ENCODE results near the gene ATL3. TPM values are rescaled to one million over a fixed set of nuclear protein-coding genes. Genes with fewer than 3 reads are reported as not detected.
"Not testable (repeated sequence)": the region's sequence is repeated elsewhere in the genome, so short reads cannot be mapped to it uniquely, and the experiment has no call there.

The ATL3 gene
- total RNA-seq, 1 experiment from 2014 or later, result 51.0 TPM

- no peaks in the 10 kb centered on the region for H3K9me2 ChIP-seq (replicated peaks; ENCODE audit: low read length)
- intact Hi-C loops (cut with micrococcal nuclease), result no loop called here
- H3F3A ChIP-seq (ENCODE audit: low read length, unreplicated experiment), result no peaks in the 10 kb centered on the region
- no peak overlapping the region for H2AFZ ChIP-seq (ENCODE audit: low read length)
- H3K4me2 ChIP-seq (ENCODE audit: low read length), result no peak overlapping the region
- no peaks in the 10 kb centered on the region for H3K27me3 ChIP-seq (ENCODE audit: low read length)
- peaks cover 4% of the 10 kb centered on the region; the same call in 1 of the 2 replicates for H3K4me1 ChIP-seq (ENCODE audit: insufficient read depth, low read length)
- no peaks in the 10 kb centered on the region for H3K9me3 ChIP-seq (ENCODE audit: low read length)
- ChIA-PET POLR2A (ENCODE audit: unreplicated experiment) (no interaction called here), CTCF (interaction anchor here (0.6 kb wide), 1 partner anchor 16 kb away, joined by 3 read pairs; no protein-coding TSS in a partner anchor)
- no peak overlapping the region for H3K4me3 ChIP-seq (ENCODE audit: low read length)
- peaks cover 73% of the 10 kb centered on the region for H3K79me2 ChIP-seq (ENCODE audit: low read length)
- TF ChIP-seq, protein P1, sequence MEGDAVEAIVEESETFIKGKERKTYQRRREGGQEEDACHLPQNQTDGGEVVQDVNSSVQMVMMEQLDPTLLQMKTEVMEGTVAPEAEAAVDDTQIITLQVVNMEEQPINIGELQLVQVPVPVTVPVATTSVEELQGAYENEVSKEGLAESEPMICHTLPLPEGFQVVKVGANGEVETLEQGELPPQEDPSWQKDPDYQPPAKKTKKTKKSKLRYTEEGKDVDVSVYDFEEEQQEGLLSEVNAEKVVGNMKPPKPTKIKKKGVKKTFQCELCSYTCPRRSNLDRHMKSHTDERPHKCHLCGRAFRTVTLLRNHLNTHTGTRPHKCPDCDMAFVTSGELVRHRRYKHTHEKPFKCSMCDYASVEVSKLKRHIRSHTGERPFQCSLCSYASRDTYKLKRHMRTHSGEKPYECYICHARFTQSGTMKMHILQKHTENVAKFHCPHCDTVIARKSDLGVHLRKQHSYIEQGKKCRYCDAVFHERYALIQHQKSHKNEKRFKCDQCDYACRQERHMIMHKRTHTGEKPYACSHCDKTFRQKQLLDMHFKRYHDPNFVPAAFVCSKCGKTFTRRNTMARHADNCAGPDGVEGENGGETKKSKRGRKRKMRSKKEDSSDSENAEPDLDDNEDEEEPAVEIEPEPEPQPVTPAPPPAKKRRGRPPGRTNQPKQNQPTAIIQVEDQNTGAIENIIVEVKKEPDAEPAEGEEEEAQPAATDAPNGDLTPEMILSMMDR (conservative IDR thresholded peaks at IDR 0.05; ENCODE audit: low read depth, low read length), result no peak
- H3K36me3 ChIP-seq (ENCODE audit: low read depth, low read length), result no peaks in the 10 kb centered on the region
- H4K20me1 ChIP-seq (ENCODE audit: low read length), result no peaks in the 10 kb centered on the region
- no peak overlapping the region for H3K27ac ChIP-seq (ENCODE audit: low read length)
- BruUV-seq (replicated peaks), result no TSS peak
- H3K9ac ChIP-seq (ENCODE audit: low read length), result no peak overlapping the region
- DNase-seq, result no peak
- no peak for ATAC-seq
Measured at GRCh38 chr11:63609536-63609935, 61.6 kb downstream of the ATL3 start.

DNA sequence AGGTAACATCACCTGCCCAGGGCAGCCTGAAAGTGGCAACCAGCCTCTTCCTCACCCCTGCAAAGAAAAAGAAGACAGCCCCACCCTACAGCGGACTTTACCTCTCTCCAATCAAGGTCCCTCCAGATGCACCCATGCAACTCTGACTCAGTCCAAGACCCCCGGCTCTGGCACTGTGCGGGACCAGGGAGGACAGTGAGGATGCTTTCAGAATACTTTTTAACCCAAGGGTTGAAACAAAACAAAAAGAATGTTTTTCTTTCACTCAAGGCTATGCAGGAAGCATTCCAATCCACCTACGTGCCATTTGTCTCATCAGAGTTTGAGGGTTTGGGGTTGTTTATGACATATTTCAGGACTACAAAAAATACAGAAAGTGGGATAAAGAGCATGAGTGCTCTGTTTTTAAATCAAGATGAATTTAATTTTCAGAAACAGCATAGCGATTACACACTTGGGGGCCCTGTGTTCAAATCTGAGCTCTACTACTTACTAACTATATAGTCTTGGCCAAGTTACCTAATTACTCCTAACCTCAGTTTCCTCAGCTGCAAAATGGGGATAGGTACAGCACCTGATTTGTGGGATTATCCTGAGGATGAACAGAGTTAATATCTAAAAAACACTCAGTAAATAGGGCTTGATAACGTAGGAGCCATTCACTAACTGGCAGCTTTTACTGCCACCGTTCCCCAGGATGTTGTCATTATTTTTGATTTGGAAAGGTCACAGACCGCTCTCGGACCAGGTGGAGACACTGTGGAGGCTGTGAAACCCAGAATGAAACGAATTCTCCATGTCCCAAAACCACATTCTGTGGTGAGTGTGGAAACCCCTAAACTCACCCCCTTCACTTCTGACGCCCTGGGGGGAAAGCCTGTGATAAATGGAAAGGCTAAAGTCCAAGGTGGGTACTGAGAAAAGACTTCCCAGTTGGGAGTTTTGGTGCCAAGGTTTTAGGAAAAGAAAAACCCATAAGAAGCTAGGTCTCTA lies 62.5 kb downstream of the ATL3 start:
- no TSS peak for BruUV-seq (replicated peaks)
- peaks cover 4% of the 10 kb centered on the region; the same call in 1 of the 2 replicates for H3K4me1 ChIP-seq (ENCODE audit: insufficient read depth, low read length)
- H3K9me3 ChIP-seq (ENCODE audit: low read length), result no peaks in the 10 kb centered on the region
- no peaks in the 10 kb centered on the region for H3F3A ChIP-seq (ENCODE audit: low read length, unreplicated experiment)
- no peaks in the 10 kb centered on the region for H3K27me3 ChIP-seq (ENCODE audit: low read length)
- no peak for TF ChIP-seq EZH2phosphoT487 (IDR thresholded peaks at IDR 0.05; ENCODE audit: borderline replicate concordance, low read length)
- TF ChIP-seq, protein P1 (conservative IDR thresholded peaks at IDR 0.05; ENCODE audit: low read depth, low read length), result no peak
- TF ChIP-seq EZH2 (IDR thresholded peaks at IDR 0.05; ENCODE audit: low read length, unreplicated experiment), result no peak
- ChIA-PET CTCF (no interaction called here), POLR2A (ENCODE audit: unreplicated experiment) (no interaction called here)
- no peaks in the 10 kb centered on the region for H4K20me1 ChIP-seq (ENCODE audit: low read length)
- H3K9me2 ChIP-seq (replicated peaks; ENCODE audit: low read length), result no peaks in the 10 kb centered on the region
- H3K9ac ChIP-seq (ENCODE audit: low read length), result no peak overlapping the region
- no peak overlapping the region for H3K27ac ChIP-seq (ENCODE audit: low read length)
- H3K79me2 ChIP-seq (ENCODE audit: low read length), result peaks cover 69% of the 10 kb centered on the region
- H2AFZ ChIP-seq (ENCODE audit: low read length), result no peak overlapping the region
- intact Hi-C loops (cut with micrococcal nuclease), result no loop called here
- no peak overlapping the region for H3K4me3 ChIP-seq (ENCODE audit: low read length)
- ATAC-seq (no peak), DNase-seq (no peak)
- H3K4me2 ChIP-seq (ENCODE audit: low read length), result no peak overlapping the region
- H3K36me3 ChIP-seq (ENCODE audit: low read depth, low read length), result no peaks in the 10 kb centered on the region

GRCh38 chr11:63603180-63603518 lies 68.0 kb downstream of the ATL3 start:
- Histone ChIP-seq H3K27ac (ENCODE audit: low read length) (no peak overlapping the region), H3K4me1 (ENCODE audit: insufficient read depth, low read length) (no peaks in the 10 kb centered on the region), H3F3A (ENCODE audit: low read length, unreplicated experiment) (no peaks in the 10 kb centered on the region), H3K27me3 (ENCODE audit: low read length) (no peaks in the 10 kb centered on the region), H4K20me1 (ENCODE audit: low read length) (no peaks in the 10 kb centered on the region), H3K9me3 (ENCODE audit: low read length) (no peaks in the 10 kb centered on the region), H3K9me2 (replicated peaks; ENCODE audit: low read length) (no peaks in the 10 kb centered on the region), H3K4me2 (ENCODE audit: low read length) (no peak overlapping the region), H3K9ac (ENCODE audit: low read length) (no peak overlapping the region), H2AFZ (ENCODE audit: low read length) (no peak overlapping the region), H3K36me3 (ENCODE audit: low read depth, low read length) (no peaks in the 10 kb centered on the region), H3K4me3 (ENCODE audit: low read length) (no peak overlapping the region), H3K79me2 (ENCODE audit: low read length) (peaks cover 19% of the 10 kb centered on the region; the same call in 1 of the 2 replicates)
- intact Hi-C loops (cut with micrococcal nuclease), result no loop called here
- ATAC-seq (no peak), DNase-seq (no peak)
- ChIA-PET POLR2A (ENCODE audit: unreplicated experiment) (no interaction called here), CTCF (no interaction called here)
- TF ChIP-seq EZH2 (IDR thresholded peaks at IDR 0.05; ENCODE audit: low read length, unreplicated experiment) (no peak), EZH2phosphoT487 (IDR thresholded peaks at IDR 0.05; ENCODE audit: borderline replicate concordance, low read length) (no peak)
- TF ChIP-seq, protein P1 (conservative IDR thresholded peaks at IDR 0.05; ENCODE audit: low read depth, low read length), result no peak
- no TSS peak for BruUV-seq (replicated peaks)

DNA sequence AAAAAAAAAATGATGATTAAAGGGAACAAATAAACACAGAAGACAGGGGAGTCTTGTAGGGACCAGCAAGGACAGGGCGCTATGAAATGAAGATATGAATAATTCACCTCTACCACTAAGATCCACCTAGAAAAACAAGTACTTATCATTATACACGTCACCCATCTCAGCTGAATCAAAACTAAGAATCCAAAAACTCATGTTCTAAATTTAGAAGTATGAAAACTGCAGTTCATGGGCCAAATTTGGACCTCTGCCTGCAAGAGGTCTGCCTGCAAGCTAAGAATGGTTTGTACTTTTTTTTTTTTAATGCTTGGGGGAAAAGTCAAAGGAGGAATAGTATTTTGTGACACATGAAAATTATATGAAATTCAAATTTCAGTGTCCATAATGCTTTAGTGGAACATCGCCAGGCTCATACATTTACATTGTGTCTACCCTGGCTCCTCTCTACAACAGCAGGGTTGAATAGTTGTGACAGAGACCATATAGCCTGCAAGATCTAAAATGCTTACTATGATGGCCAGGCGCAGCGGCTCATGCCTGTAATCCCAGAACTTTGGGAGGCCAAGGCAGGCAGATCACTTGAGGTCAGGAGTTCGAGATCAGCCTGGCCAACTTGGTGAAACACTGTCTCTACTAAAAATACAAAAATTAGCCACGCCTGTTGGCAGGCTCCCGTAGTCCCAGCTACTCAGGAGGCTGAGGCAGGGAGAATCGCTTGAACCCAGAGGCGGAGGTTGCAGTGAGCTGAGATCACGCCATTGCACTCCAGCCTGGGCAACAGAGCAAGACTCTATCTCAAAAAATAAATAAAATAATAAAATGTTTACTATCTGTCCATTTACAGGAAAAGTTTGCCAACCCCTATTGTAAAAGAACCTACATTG lies 68.6 kb downstream of the ATL3 start:
- H3K27ac ChIP-seq (ENCODE audit: low read length); CTCF ChIA-PET; H2AFZ ChIP-seq (ENCODE audit: low read length); H3K9ac ChIP-seq (ENCODE audit: low read length); H3F3A ChIP-seq (ENCODE audit: low read length, unreplicated experiment); H3K4me3 ChIP-seq (ENCODE audit: low read length); H3K27me3 ChIP-seq (ENCODE audit: low read length); H3K4me2 ChIP-seq (ENCODE audit: low read length); H3K4me1 ChIP-seq (ENCODE audit: insufficient read depth, low read length); intact Hi-C loops (cut with micrococcal nuclease); POLR2A ChIA-PET (ENCODE audit: unreplicated experiment); H4K20me1 ChIP-seq (ENCODE audit: low read length); DNase-seq; ATAC-seq; H3K9me2 ChIP-seq (replicated peaks; ENCODE audit: low read length); BruUV-seq (replicated peaks); H3K36me3 ChIP-seq (ENCODE audit: low read depth, low read length); H3K9me3 ChIP-seq (ENCODE audit: low read length): not testable (repeated sequence)
- peaks cover 19% of the 10 kb centered on the region; the same call in 1 of the 2 replicates for H3K79me2 ChIP-seq (ENCODE audit: low read length)
